ENCODE data around the gene TGFBR1. TPM values are rescaled to one million over a fixed set of nuclear protein-coding genes. Genes with fewer than 3 reads are reported as not detected.

The TGFBR1 gene
- total and polyA plus RNA-seq, 7 donors: 5.3 to 25.7 (median 18.3) TPM

- Histone ChIP-seq H3K4me1 (peaks cover 72% of the 10 kb centered on the region), H3K9me3 (no peaks in the 10 kb centered on the region), H3K36me3 (ENCODE audit: insufficient read depth in 1 of 2, low read depth in 1 of 2) (no peaks in the 10 kb centered on the region), H3K27ac (no peak overlapping the region), H3K27me3 (ENCODE audit: insufficient read depth in 3 of 3, low read length in 2 of 3) (no peaks in the 10 kb centered on the region), H3K4me3 (no peak overlapping the region)
- 90 to 96% (median 91%) methylated on average over 7 of the region's 7 CpGs for WGBS, 3 donors
- intact Hi-C loops (cut with DNase I): no loop called here
- TF ChIP-seq, protein P1, sequence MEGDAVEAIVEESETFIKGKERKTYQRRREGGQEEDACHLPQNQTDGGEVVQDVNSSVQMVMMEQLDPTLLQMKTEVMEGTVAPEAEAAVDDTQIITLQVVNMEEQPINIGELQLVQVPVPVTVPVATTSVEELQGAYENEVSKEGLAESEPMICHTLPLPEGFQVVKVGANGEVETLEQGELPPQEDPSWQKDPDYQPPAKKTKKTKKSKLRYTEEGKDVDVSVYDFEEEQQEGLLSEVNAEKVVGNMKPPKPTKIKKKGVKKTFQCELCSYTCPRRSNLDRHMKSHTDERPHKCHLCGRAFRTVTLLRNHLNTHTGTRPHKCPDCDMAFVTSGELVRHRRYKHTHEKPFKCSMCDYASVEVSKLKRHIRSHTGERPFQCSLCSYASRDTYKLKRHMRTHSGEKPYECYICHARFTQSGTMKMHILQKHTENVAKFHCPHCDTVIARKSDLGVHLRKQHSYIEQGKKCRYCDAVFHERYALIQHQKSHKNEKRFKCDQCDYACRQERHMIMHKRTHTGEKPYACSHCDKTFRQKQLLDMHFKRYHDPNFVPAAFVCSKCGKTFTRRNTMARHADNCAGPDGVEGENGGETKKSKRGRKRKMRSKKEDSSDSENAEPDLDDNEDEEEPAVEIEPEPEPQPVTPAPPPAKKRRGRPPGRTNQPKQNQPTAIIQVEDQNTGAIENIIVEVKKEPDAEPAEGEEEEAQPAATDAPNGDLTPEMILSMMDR (IDR thresholded peaks at IDR 0.05): no peak
- ATAC-seq: no peak
- peak in 1 of 2 donors; percentile 43 for DNase-seq
These were observed 14.0 kb downstream of the TGFBR1 start for GRCh38 chr9:99118782-99119466.

DNA sequence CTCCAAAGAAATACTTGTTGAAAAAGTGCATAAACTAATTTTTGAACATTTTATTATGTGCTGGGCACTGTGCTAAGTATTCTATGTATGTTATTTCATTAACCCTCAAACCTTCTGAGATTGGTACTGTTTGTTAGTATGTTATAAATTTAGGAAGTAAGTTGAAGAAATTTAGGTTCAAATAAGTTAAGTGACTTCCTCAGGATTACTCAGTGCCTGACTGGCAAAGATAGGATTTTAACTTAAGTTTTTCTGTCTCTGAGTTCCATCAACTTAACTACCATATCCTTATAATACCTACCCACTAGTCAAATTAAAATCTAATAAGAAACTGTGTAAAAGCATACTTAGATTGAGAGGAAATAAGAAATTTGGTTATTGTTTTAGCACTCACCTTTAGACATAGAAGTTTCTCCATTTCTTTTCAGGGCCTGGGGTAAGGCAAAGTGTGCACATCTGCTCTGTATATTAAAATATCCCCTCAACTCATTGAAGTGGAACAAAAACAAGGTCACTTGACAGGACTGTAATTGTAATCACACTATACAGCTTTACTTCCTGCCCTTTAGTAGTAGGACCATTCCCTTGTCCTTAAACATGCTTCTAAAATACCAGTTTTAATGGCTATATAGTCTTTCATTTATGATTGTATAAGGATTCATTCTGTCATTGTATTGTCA is 15.2 kb downstream of the TGFBR1 start:
- TF ChIP-seq, protein P1 (IDR thresholded peaks at IDR 0.05): no peak
- Histone ChIP-seq H3K4me3 (no peak overlapping the region), H3K27me3 (ENCODE audit: insufficient read depth in 3 of 3, low read length in 2 of 3) (no peaks in the 10 kb centered on the region), H3K4me1 (peaks cover 66% of the 10 kb centered on the region), H3K36me3 (ENCODE audit: insufficient read depth in 1 of 2, low read depth in 1 of 2) (no peaks in the 10 kb centered on the region), H3K9me3 (no peaks in the 10 kb centered on the region), H3K27ac (no peak overlapping the region)
- DNase-seq (no peak), ATAC-seq (no peak)
- intact Hi-C loops (cut with DNase I): no loop called here

GRCh38 chr9:99121604-99122003 is 16.7 kb downstream of the TGFBR1 start:
- TF ChIP-seq, protein P1 (IDR thresholded peaks at IDR 0.05): no peak
- Histone ChIP-seq H3K36me3 (ENCODE audit: insufficient read depth in 1 of 2, low read depth in 1 of 2) (no peaks in the 10 kb centered on the region), H3K27ac (no peak overlapping the region), H3K9me3 (no peaks in the 10 kb centered on the region), H3K4me1 (peaks cover 66% of the 10 kb centered on the region), H3K4me3 (no peak overlapping the region), H3K27me3 (ENCODE audit: insufficient read depth in 3 of 3, low read length in 2 of 3) (no peaks in the 10 kb centered on the region)
- 93 to 96% (median 95%) methylated on average over 1 of the region's 1 CpG for WGBS, 3 donors
- no peak for DNase-seq
- intact Hi-C loops (cut with DNase I): no loop called here
- ATAC-seq: no peak

DNA sequence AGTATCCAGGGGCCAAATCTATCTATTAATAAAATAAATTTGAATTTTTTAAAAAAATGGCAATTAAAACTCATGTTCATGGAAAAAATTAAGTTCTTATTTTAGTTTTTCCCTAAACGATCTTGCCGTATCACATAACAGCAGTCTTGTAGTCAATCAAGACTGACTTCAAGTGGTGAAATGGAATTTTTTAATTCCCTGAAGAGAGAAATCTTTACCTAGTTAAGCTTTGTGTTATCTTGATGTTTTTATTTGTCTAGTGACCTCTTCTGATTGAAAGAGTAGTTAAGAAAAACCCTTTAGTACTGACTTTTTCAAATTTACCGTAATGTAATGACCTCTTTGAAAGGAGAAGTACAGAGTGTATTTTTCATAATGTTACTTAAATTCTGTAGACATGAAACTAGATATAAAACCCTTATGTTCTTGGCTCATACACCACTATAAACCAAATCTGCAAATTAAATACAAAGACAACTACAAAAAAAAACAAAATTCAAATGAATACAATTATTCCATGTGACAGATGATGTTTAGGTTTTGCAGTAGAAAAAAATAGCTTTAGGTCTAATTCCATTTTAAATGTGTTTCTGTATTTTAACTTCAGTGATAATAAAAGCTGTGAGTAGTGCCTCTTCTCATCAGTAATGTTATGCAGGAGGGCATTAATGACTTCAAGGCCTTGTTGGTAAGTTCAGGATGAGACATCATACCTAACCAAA is 19.8 kb downstream of the TGFBR1 start:
- Histone ChIP-seq H3K36me3 (ENCODE audit: insufficient read depth in 1 of 2, low read depth in 1 of 2) (no peaks in the 10 kb centered on the region), H3K4me1 (peaks cover 79% of the 10 kb centered on the region), H3K9me3 (no peaks in the 10 kb centered on the region), H3K27me3 (ENCODE audit: insufficient read depth in 3 of 3, low read length in 2 of 3) (no peaks in the 10 kb centered on the region), H3K4me3 (no peak overlapping the region), H3K27ac (no peak overlapping the region)
- WGBS, 3 donors: 76 to 91% (median 81%) methylated on average over 3 of the region's 3 CpGs
- intact Hi-C loops (cut with DNase I): no loop called here
- ATAC-seq (no peak), DNase-seq (no peak)
- TF ChIP-seq, protein P1 (IDR thresholded peaks at IDR 0.05): no peak
